GM19193 (cell line): ENCODE data around the gene SEPTIN5.

Experiments used
- POLR2A ChIP-seq: IDR thresholded peaks from 4 replicates; pipeline ENCODE4 v1.6.1; 2011; ENCODE audit not compliant: insufficient read depth, insufficient read length; ENCODE audit errors: extremely low read depth

SEPTIN5 gene

GRCh38 chr22:19761725-19762567 is 47.6 kb downstream of the SEPTIN5 start:
- no peak for TF ChIP-seq POLR2A

GRCh38 chr22:19762568-19763457 is 48.5 kb downstream of the SEPTIN5 start:
- no peak for TF ChIP-seq POLR2A

GRCh38 chr22:19763458-19764298 is 49.4 kb downstream of the SEPTIN5 start:
- TF ChIP-seq POLR2A: no peak

GRCh38 chr22:19764299-19764593 is 49.9 kb downstream of the SEPTIN5 start:
- TF ChIP-seq POLR2A: no peak

GRCh38 chr22:19764636-19765476 is 50.6 kb downstream of the SEPTIN5 start:
- TF ChIP-seq POLR2A: no peak

- no peak for TF ChIP-seq POLR2A
These were observed 51.4 kb downstream of the SEPTIN5 start for GRCh38 chr22:19765477-19766239.

GRCh38 chr22:19766240-19766510 is 51.9 kb downstream of the SEPTIN5 start:
- no peak for TF ChIP-seq POLR2A

GRCh38 chr22:19766511-19767426 is 52.5 kb downstream of the SEPTIN5 start:
- TF ChIP-seq POLR2A: no peak

GRCh38 chr22:19767427-19768341 is 53.4 kb downstream of the SEPTIN5 start:
- TF ChIP-seq POLR2A: no peak

GRCh38 chr22:19769393-19769715 is 55.1 kb downstream of the SEPTIN5 start:
- no peak for TF ChIP-seq POLR2A

- TF ChIP-seq POLR2A: no peak
These were observed 56.3 kb downstream of the SEPTIN5 start for GRCh38 chr22:19770349-19771220.
